Ishikawa (cell line): ENCODE data around the gene SLC37A1.

Experiments
- CEBPB ChIP-seq: IDR thresholded peaks from 2 replicates; pipeline ENCODE4 v1.6.1; 2012
- CREB1 ChIP-seq: IDR thresholded peaks from 2 replicates; pipeline ENCODE4 v1.6.1; 2012; ENCODE audit warnings: low read depth
- EGR1 ChIP-seq: IDR thresholded peaks from 2 replicates; pipeline ENCODE4 v1.6.1; 2012
- EP300 ChIP-seq: IDR thresholded peaks from 2 replicates; pipeline ENCODE4 v1.6.1; 2012; ENCODE audit warnings: borderline replicate concordance
- FOXM1 ChIP-seq: IDR thresholded peaks from 2 replicates; pipeline ENCODE4 v1.6.1; 2012; ENCODE audit warnings: low read depth, borderline replicate concordance
- MAX ChIP-seq: IDR thresholded peaks from 2 replicates; pipeline ENCODE4 v1.6.1; 2012
- NFIC ChIP-seq: IDR thresholded peaks from 2 replicates; pipeline ENCODE4 v1.6.1; 2012
- RAD21 ChIP-seq: IDR thresholded peaks from 2 replicates; pipeline ENCODE4 v1.6.1; 2012; ENCODE audit warnings: low read depth
- REST ChIP-seq: IDR thresholded peaks from 2 replicates; pipeline ENCODE4 v1.6.1; 2012; ENCODE audit warnings: low read depth, mild to moderate bottlenecking
- TAF1 ChIP-seq: IDR thresholded peaks from 2 replicates; pipeline ENCODE4 v1.6.1; 2012; ENCODE audit warnings: low read depth, mild to moderate bottlenecking
- TCF12 ChIP-seq: IDR thresholded peaks from 2 replicates; pipeline ENCODE4 v1.6.1; 2012; ENCODE audit warnings: low read depth
- TEAD4 ChIP-seq: IDR thresholded peaks from 2 replicates; pipeline ENCODE4 v1.6.1; 2012
- USF1 ChIP-seq: IDR thresholded peaks from 2 replicates; pipeline ENCODE4 v1.6.1; 2012
- YY1 ChIP-seq: IDR thresholded peaks from 2 replicates; pipeline ENCODE4 v1.6.1; 2012; ENCODE audit warnings: low read depth
- ZBTB7A ChIP-seq: IDR thresholded peaks from 2 replicates; pipeline ENCODE4 v1.6.1; 2012; ENCODE audit warnings: low read depth

Gene SLC37A1

GRCh38 chr21:42569732-42570301 lies 56.2 kb downstream of the SLC37A1 start:
- TF ChIP-seq CEBPB (no peak), TAF1 (no peak), ZBTB7A (no peak), MAX (no peak), USF1 (no peak), EGR1 (no peak), EP300 (no peak), TCF12 (no peak), TEAD4 (no peak), REST (no peak)

GRCh38 chr21:42570362-42570761 lies 56.7 kb downstream of the SLC37A1 start:
- TF ChIP-seq CREB1: no peak
- no peak for TF ChIP-seq TEAD4
- TF ChIP-seq MAX: no peak
- TF ChIP-seq REST: no peak
- no peak for TF ChIP-seq USF1
- no peak for TF ChIP-seq TAF1
- no peak for TF ChIP-seq EGR1
- TF ChIP-seq YY1: no peak
- no peak for TF ChIP-seq ZBTB7A
- TF ChIP-seq RAD21: no peak
- no peak for TF ChIP-seq TCF12
- TF ChIP-seq CEBPB: no peak

GRCh38 chr21:42570841-42571387 lies 57.3 kb downstream of the SLC37A1 start:
- TF ChIP-seq YY1 (no peak), TAF1 (no peak), NFIC (0 out of 2 replicates have a peak, but pooled peaks have one; percentile 12), EP300 (0 out of 2 replicates have a peak, but pooled peaks have one; percentile 20), MAX (peak; percentile 46; the same call in 1 of the 2 replicates)

- TF ChIP-seq CREB1 (no peak), USF1 (no peak)
These were observed 57.9 kb downstream of the SLC37A1 start for GRCh38 chr21:42571391-42572150.

GRCh38 chr21:42572906-42573495 lies 59.3 kb downstream of the SLC37A1 start:
- TF ChIP-seq TCF12 (no peak), FOXM1 (no peak), NFIC (no peak), RAD21 (no peak), ZBTB7A (no peak), REST (no peak), USF1 (no peak), CEBPB (no peak), YY1 (no peak), MAX (no peak), TAF1 (no peak), EGR1 (no peak), CREB1 (no peak), TEAD4 (no peak)
